ENCODE measurements around the gene ALDH3B1. TPM values are rescaled to one million over a fixed set of nuclear protein-coding genes. Genes with fewer than 3 reads are reported as not detected.

ALDH3B1 gene
- total and polyA plus RNA-seq, 2 donors from 2014 or later, result 20.9 to 42.7 TPM

- Histone ChIP-seq H3K4me3 (ENCODE audit: low read length in 3 of 3) (no peak overlapping the region), H3K9me3 (ENCODE audit: control insufficient read depth in 2 of 3, insufficient read depth in 1 of 3, low read length in 3 of 3) (no peaks in the 10 kb centered on the region), H3K4me1 (ENCODE audit: control insufficient read depth in 2 of 3, insufficient read depth in 2 of 3, low read depth in 1 of 3, low read length in 3 of 3) (no peaks in the 10 kb centered on the region), H3K27ac (ENCODE audit: low read depth in 2 of 2, low read length in 2 of 2) (no peak overlapping the region), H3K27me3 (ENCODE audit: control insufficient read depth, insufficient read depth, low read length) (no peaks in the 10 kb centered on the region), H3K36me3 (ENCODE audit: control insufficient read depth in 2 of 3, insufficient read depth in 3 of 3, low read length in 3 of 3) (peaks cover 3 to 60% (median 36%) of the 10 kb centered on the region in 3 donors), H3K9ac (ENCODE audit: low read length in 3 of 3) (no peak overlapping the region)
- no peak for FAIRE-seq
- no peak for TF ChIP-seq CTCF (IDR thresholded peaks at IDR 0.05; ENCODE audit: borderline replicate concordance, extremely low read depth, insufficient read depth)
- intact Hi-C loops (cut with DNase I), result no loop called here
- DNase-seq, result no peak
These were observed 61.3 kb downstream of the ALDH3B1 start for GRCh38 chr11:68071281-68072048.

GRCh38 chr11:68074584-68075352 lies 64.6 kb downstream of the ALDH3B1 start:
- H3K4me1 ChIP-seq (ENCODE audit: control insufficient read depth in 2 of 3, insufficient read depth in 2 of 3, low read depth in 1 of 3, low read length in 3 of 3), result peaks cover 0 to 2% (median 0%) of the 10 kb centered on the region in 3 donors
- no peak overlapping the region for H3K9ac ChIP-seq (ENCODE audit: low read length in 3 of 3)
- intact Hi-C loops (cut with DNase I), result no loop called here
- no peak for DNase-seq
- FAIRE-seq, result no peak
- H3K9me3 ChIP-seq (ENCODE audit: control insufficient read depth in 2 of 3, insufficient read depth in 1 of 3, low read length in 3 of 3), result no peaks in the 10 kb centered on the region
- no peak overlapping the region for H3K4me3 ChIP-seq (ENCODE audit: low read length in 3 of 3)
- H3K27ac ChIP-seq (ENCODE audit: low read depth in 2 of 2, low read length in 2 of 2), result no peak overlapping the region
- no peaks in the 10 kb centered on the region for H3K27me3 ChIP-seq (ENCODE audit: control insufficient read depth, insufficient read depth, low read length)
- peaks cover 0 to 35% (median 17%) of the 10 kb centered on the region in 3 donors for H3K36me3 ChIP-seq (ENCODE audit: control insufficient read depth in 2 of 3, insufficient read depth in 3 of 3, low read length in 3 of 3)
- no peak for TF ChIP-seq CTCF (IDR thresholded peaks at IDR 0.05; ENCODE audit: borderline replicate concordance, extremely low read depth, insufficient read depth)

DNA sequence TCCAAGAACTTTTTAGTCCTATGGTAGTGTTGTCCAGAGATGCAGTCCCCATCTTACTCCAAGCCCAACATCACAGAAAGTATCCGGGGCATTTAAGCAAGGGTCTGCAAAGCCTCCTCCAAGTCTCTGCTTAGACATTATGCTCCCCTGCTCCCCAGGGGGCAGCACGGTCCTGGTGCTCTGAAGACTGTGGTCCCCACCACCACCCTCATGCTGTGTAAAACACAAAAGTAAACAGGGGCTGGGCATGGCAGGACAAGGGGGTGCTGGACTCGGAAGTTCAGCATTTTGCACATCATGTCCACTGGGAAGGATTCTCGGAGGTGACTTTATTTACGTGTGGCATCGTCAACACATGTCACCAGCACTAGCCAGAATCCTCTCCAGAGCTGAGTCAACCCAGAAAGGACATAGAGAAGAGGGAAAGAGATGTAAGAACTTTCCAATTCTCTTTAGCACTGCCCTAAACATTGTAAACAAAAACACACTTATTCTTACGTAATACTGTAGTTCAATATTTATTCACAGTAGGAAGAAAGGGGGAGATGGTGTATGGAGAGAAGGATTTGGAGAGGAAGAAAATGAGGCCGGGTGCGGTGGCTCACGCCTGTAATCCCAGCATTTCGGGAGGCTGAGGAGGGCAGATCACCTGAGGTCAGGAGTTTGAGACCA lies 66.4 kb downstream of the ALDH3B1 start:
- Histone ChIP-seq H3K4me1 (ENCODE audit: control insufficient read depth in 2 of 3, insufficient read depth in 2 of 3, low read depth in 1 of 3, low read length in 3 of 3) (peaks cover 0 to 2% (median 0%) of the 10 kb centered on the region in 3 donors), H3K4me3 (ENCODE audit: low read length in 3 of 3) (no peak overlapping the region), H3K36me3 (ENCODE audit: control insufficient read depth in 2 of 3, insufficient read depth in 3 of 3, low read length in 3 of 3) (peaks cover 0 to 24% (median 11%) of the 10 kb centered on the region in 3 donors), H3K27me3 (ENCODE audit: control insufficient read depth, insufficient read depth, low read length) (no peaks in the 10 kb centered on the region), H3K27ac (ENCODE audit: low read depth in 2 of 2, low read length in 2 of 2) (no peak overlapping the region), H3K9ac (ENCODE audit: low read length in 3 of 3) (no peak overlapping the region), H3K9me3 (ENCODE audit: control insufficient read depth in 2 of 3, insufficient read depth in 1 of 3, low read length in 3 of 3) (no peaks in the 10 kb centered on the region)
- FAIRE-seq (no peak), DNase-seq (no peak)
- peak; percentile 29 for TF ChIP-seq CTCF (IDR thresholded peaks at IDR 0.05; ENCODE audit: borderline replicate concordance, extremely low read depth, insufficient read depth)
- intact Hi-C loops (cut with DNase I), result no loop called here
